DOHH2 (cell line): Measurements from ENCODE around the gene GAPT.
"Not testable (repeated sequence)": the region's sequence is repeated elsewhere in the genome, so short reads cannot be mapped to it uniquely, and the experiment has no call there.

ENCODE experiments used
- CTCF ChIP-seq: fragments of 200-600 bp; sonication (generic); IDR thresholded peaks from one replicate; pipeline ENCODE4 v1.5.1; 2014; ENCODE audit warnings: antibody characterized with exemption, mild to moderate bottlenecking, low read depth, low read length; ENCODE audit not compliant: poor library complexity, severe bottlenecking
- EZH2phosphoT487 ChIP-seq: fragments of 200-600 bp; sonication (generic); IDR thresholded peaks from 2 replicates; pipeline ENCODE4 v1.6.1; 2017; ENCODE audit warnings: borderline replicate concordance, mild to moderate bottlenecking, antibody characterized with exemption, low read length, moderate library complexity, mixed read lengths

GRCh38 chr5:58541935-58542334 lies 50.7 kb downstream of the GAPT start:
- TF ChIP-seq CTCF, EZH2phosphoT487: not testable (repeated sequence)
